ENCODE measurements around the gene PPEF2.

The PPEF2 gene

DNA sequence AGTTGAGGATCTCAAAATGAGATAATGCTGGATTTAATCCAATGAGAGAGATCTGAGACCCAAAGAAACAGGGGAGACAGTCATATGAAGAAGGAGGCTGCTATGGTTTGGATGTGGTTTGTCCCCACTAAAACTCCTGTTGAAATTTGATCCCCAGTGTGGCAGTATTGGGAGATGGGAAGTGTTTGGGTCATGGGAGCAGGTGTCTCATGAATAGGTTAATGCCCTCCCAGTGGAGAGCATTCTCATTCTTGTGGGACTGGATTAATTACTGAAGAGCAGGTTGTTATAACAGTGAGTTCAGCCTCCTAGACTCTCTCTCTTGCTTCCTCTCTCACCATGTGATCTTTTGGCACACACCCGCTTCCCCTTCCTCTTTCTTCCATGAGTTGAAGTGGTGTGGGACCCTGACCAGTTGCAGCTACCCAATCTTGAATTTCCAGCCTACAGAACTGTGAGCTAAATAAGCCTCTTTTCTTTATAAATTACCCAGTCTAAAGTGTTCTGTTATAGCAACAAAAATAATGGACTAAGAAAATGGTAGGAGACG is 70.3 kb downstream of the PPEF2 start:
- DNase-seq = no peak

DNA sequence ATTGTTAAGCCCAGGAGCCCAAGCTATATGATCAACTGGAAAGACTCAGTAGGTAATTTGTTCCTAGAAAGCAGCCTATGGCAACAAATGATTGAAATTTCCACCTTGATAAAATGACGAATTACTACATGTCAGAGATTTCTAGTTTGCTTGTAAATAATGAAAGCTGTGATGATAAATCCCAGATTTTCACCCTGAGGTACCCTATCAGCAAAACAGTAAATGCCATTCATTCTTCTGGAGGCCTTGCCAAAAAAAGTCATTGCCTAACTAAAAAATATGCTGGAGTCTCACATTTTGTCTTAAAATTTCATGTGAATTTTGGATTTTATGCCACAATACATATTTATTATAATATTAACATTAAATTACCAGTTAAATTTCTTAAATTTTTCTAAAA is 71.3 kb downstream of the PPEF2 start:
- DNase-seq = no peak

DNA sequence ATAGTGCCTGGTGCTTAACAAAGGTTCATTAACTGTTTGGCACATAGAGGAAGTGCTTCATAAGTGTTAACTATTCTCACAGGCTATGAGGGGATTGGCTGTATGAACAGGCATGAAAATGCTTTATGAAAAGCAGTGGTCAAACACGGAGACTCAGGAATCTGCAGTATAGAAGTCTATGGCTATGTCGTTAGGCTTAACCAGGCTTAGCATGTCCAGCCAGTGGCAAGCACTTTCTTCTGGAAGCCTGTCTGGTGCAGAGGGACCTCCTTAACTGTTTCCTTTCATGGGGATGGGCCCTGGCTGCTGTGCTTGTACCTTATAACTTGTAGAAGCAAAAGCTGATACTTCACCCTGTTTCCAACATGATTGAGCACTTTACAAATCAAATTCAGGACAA is 78.4 kb downstream of the PPEF2 start:
- no peak for DNase-seq

DNA sequence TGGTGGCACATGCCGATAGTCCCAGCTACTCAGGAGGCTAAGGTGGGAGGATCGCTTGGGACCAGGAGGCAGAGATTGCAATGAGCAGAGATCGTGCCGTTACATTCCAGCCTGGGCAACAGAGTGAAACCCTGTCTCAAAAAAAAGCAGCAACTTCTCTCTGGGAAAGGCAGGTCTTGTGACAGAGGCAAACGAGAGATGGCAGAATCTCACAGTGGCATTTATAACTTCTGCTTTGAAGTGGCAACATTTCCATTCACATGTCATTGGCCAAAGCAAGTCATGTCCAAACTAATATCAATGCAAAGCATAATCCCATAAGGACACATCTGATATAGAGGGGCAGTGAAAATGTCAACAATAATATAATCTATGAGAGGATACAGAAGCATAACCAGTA is 79.8 kb downstream of the PPEF2 start:
- no peak for DNase-seq

DNA sequence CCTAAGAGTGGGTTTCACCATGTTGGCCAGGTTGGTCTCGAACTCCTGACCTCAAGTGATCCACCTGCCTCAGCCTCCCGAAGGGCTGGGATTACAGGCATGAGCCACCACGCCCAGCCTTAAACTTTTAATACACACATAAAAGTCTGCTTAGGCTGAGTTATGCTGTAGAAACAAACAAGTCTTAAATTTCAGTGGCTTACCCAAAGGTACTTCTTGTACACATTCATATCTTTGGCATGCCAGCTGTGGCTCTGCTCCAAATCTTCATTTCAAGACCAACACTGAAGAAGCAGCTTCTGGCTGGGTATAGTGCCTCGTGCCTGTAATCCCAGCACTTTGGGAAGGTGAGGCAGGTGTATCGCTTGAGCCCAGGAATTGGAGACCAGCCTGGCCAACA is 80.3 kb downstream of the PPEF2 start:
- DNase-seq = no peak

DNA sequence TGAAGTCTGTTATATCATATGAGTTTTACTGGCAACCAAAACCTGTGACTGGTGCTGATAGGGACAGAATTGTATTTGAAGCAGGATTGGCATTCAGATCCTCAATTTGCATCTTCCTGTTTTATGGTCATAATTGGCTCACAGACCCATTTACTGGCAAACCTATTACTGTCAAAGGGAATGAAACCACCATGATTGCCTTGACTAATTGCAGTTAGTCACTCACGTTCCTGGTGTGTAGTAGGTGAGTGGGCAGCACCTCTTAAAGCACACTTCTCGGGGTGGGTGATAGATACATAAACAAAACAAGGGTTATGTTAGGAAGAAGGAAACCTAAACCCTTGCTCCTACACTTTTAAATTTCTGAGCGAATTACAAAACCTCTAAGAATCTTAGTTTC is 81.0 kb downstream of the PPEF2 start:
- DNase-seq = no peak

DNA sequence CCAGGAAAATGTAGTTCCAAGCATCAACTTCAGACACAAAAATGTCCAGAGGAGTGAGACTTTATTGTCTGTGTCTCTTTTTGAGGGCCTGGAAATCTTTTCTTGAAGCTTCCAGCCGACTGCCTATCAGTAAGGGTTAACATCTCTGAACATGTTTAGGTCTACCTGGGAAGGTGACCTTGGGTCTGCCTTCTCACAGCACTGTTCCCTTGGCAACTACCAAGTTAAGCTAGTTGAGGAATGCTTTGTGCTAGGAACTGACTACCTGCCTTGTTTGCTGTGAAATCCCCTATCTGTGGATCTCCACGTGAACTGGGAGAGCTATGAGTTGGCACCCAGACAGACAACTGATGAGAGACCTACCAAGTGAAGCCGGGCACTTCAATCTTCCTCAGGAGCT is 81.6 kb downstream of the PPEF2 start:
- no peak for DNase-seq

DNA sequence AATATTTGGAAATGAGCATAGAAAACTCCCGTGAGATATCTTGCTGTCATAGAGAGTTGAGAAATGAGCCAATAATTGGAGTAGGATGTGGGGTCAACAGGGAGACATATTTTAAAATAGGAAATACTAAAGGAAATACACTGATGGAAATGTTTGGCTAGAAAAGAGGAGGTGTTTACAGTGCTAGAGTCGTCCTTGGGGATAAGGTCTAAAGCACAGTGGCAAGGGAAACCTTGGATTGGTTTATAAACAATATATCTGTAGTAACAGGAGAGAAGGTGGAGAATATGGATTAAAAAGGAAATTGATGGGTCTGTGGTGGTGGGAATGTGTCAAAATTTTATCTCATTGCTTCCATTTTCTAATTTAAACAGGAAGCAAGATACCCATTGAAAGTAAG is 82.1 kb downstream of the PPEF2 start:
- DNase-seq = no peak

DNA sequence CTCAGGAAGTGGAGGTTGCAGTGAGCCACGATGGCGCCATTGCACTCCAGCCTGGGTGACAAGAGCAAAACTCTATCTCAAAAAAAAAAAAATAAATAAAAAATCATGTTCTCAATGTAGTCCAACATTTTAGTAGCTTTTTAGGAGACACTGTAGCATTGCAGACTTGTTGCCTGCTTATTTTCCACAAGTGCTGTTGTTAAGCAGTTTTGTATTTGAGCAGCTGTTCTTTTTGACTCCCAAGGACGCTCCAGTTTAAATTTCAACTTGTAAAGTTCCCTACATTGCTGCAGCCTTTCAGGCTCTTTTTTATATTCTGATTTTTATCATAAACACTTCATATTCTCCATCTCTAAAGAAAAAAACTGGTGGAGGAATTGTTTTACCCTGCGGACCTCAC is 83.1 kb downstream of the PPEF2 start:
- no peak for DNase-seq

DNA sequence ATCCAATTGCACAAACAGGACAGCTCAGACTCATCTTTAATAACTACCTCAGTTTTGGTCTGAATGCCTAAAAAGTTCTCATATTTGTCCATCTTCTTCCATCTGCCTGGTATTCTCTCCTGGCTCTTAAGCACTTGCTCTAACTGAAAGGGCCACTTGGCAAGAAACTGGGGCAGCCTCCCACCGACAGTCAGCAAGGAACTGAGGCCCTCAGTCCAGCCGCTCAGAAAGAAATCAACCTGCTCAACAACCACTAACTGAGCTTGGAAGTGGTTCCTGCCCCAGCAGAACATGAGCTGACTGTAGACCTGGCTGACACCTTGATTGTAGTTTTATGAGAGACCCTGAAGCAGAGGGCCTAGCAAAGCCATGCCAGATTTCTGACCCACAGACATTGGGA is 84.4 kb downstream of the PPEF2 start:
- DNase-seq = no peak
